Non-pigmented ciliary epithelial cell (primary cell): ENCODE data around the gene ANXA4.
"Not testable (repeated sequence)": the region's sequence is repeated elsewhere in the genome, so short reads cannot be mapped to it uniquely, and the experiment has no call there.

Source experiments
- DNase-seq: peaks from one replicate; pipeline ENCODE4 v3.0.0-alpha.2; 2010; ENCODE audit warnings: low read depth

Gene ANXA4

GRCh38 chr2:69804416-69804815 is 62.5 kb downstream of the ANXA4 start:
- no peak for DNase-seq

- no peak for DNase-seq
Observed at GRCh38 chr2:69805887-69806286, 64.0 kb downstream of the ANXA4 start.

- DNase-seq: no peak
Observed at GRCh38 chr2:69807821-69808540, 66.0 kb downstream of the ANXA4 start.

DNA sequence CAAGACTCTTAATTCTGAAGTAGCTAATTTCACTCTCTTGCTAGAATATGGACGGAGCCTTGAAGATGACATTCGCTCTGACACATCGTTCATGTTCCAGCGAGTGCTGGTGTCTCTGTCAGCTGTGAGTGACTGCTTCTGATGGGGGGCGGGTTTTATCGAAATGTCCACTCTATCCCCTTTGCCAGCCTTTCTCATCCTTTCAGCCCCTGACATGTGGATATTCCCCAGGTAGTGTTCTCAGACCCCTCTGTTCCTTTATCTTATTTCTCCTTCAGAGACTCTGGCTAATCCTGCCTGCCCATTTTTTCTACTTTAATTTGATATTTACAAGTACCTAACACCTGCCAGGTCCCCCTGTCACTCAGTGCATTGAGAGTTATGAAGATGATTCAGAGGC is 68.6 kb downstream of the ANXA4 start:
- DNase-seq: no peak

GRCh38 chr2:69811018-69811417 is 69.1 kb downstream of the ANXA4 start:
- no peak for DNase-seq

DNA sequence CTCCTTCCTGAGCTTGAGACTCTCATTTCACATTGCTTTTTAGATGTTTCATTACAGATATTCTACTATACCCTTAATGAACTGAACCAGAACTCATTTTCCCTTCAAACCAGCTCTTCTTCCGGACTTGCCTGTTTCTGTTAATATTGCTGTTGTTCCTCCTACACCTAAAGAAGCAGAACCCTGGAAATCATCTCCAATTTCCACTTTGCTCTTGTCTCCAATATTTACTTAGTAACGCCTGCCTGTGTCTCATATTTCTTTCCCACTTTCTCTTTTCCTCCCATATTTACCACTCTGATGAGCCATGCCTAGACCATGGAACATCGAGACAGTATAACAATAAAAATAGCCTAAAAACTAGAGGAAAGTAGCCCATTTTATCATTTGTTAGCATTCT is 69.7 kb downstream of the ANXA4 start:
- no peak for DNase-seq

GRCh38 chr2:69815717-69816116 is 73.8 kb downstream of the ANXA4 start:
- no peak for DNase-seq

DNA sequence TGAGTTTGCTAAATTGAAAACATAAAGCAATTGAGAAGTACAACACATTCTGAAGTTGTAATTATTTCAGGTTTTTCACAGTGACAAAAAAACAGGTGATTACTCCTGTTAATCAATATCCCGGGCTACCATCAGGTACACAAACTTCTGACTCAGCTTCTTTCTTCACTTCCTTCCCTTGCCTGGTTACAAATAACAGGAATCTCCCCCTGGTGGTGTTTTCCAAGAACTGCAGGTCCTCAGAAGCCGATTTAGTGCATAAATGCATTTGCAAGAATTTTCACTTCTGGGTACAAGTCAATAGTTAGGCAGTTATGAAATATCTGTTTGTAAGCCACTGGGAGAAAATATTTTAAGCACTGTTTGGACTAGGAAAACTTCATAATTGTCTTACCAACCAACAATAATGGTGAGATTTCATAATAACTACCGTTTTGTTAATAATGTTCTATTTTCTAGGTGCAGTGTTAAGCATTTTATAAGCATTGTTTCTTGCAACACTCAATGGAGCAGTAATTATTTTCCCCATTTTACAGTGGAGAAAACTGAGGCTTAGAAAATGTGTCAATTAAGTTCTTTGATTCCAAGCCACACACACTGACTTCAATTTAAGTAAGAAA is 75.1 kb downstream of the ANXA4 start:
- peak; percentile 66 for DNase-seq

DNA sequence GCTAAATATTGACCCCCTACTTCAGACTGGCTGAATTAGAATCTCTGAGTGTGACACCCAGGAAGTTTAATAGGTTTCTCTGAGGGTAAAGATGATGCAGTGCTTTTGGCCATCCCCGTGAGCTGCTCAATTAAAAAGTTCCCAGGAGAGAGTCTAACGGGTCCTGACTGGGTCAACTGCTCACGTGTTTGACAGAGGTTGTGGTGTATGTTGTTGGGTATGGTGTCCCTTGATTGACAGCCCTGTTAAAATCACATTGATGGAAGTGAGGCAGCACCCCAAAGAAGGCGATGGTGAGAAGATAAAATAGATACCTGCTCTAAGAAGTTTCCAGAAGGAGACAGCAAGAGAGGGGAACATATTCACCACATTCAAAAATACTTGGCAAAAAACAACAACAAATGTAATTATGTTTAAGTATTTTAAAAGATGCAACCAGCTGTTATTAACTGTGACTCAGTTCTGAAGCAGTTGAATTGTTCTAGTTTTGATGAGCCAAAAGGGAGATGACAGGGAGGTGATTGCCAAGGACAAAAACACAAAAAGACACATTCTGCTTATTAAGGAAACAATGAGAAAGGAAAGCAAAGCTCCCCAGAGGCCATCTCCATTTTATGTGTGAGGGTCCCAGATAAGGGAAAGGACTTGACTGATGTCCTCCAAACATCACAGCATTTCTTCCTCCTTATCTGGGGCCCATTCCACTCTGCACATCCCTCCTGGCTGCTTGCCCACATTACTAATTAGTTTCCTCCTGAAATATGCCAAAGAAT is 76.0 kb downstream of the ANXA4 start:
- DNase-seq: no peak

GRCh38 chr2:69827796-69828540 is 86.0 kb downstream of the ANXA4 start:
- DNase-seq: peak; percentile 6

- DNase-seq: peak; percentile 3
Observed at GRCh38 chr2:69828938-69829255, 87.0 kb downstream of the ANXA4 start.

DNA sequence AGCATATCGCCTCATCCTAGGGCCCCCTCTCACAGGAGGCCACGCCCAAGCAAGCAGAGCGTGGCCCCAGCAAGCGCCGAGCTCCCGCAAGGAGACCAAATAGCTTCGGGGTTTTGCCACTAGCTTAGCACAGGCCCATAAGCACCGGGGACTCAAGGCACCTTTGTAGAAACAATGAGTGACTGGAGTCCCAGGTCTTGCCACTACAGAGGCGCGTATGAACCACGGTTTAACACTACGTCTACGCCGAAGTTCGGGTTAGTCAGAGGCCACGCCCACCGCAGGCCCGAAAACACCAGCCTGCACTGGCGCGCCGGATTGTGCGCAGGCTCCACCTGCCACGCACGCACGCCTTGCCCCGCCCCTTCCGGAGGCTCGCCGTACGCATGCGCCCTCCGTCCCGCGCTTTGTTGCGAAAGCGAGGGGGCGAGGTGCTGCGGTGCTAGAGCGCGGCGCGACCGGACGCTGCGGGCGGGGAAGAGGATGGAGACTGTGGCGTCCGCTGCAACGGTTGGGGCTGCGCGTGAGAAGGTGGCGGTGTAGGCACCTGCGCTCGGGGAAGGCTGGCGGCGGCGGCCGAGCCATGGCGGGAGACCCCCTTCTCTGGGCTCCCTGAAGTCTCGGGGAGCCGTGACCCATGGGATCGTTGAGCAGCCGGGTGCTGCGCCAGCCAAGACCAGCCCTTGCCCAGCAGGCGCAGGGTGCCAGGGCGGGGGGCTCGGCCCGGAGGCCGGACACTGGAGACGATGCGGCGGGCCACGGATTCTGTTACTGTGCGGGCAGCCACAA is 87.5 kb downstream of the ANXA4 start, which contains the start of gene GMCL1:
GMCL1 (plus strand) TSS at position 405 of the 789 bp plus-strand sequence; CDS start at position 638, 233 bp downstream.
- peak; percentile 71 for DNase-seq

DNA sequence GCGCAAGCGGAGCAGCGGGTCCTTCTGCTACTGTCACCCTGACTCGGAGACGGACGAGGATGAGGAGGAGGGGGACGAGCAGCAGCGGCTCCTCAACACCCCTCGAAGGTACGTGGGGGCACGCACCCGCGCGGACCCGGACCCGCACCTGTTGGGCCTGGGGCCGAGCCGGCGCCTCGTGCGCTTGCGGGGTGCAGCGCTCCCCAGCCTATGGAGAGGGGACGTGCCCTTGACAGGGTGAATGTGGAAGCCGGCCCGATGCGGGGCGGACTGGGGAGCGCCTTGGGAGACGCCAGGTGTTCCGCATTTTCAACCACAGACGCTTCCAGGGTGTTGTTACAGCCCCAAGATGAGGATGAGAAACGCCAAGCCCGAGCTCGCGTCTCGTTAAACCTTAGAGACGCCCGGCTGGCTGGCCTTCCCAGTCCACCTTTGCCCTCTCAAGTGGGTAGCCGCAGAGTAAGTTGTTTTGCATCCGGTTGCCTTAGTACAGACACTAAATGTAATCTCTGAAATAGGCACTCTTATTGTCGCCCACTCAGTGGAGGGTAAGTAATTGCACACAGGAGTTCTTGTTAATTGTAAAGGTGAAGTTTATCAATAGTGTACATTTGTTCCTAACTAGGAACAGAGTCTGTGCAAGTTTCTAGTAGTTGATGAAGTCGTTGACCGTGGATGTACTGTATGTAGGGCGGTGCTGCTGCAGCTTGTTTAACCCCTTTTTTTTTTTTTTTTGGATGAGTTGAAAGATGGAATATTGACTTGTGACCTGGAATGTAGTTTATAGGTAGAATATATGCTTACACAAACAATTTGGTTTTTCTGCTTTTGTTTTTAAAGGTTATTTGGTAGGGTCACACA is 88.3 kb downstream of the ANXA4 start:
- DNase-seq: no peak

- DNase-seq: not testable (repeated sequence)
Observed at GRCh38 chr2:69830906-69831241, 88.9 kb downstream of the ANXA4 start.

DNA sequence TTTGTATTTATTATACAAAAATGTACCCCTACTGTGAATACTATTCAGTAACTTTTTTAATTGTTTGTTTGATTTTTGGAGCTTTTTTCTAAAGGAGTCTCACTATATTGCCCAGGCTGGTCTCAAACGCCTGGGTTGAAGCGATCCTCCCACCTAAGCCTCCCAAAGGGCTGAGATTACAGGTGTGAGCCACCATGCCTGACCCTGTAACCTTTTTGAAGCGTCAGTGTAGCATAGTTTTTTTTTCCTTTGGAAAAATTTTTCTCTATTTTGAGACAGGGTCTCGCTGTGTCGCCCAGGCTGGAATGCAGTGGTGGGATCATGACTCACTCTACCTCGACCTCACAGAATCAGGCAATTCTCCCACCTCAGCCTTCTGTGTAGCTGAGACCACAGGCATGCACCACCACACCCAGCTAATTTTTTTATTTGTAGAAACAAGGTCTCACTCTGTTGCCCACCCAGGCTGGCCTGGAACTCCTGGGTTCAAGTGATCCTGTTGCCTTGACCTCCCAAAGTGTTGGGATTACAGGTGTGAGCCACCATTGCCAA is 89.5 kb downstream of the ANXA4 start:
- no peak for DNase-seq

- no peak for DNase-seq
Observed at GRCh38 chr2:69833752-69834151, 91.8 kb downstream of the ANXA4 start.

DNA sequence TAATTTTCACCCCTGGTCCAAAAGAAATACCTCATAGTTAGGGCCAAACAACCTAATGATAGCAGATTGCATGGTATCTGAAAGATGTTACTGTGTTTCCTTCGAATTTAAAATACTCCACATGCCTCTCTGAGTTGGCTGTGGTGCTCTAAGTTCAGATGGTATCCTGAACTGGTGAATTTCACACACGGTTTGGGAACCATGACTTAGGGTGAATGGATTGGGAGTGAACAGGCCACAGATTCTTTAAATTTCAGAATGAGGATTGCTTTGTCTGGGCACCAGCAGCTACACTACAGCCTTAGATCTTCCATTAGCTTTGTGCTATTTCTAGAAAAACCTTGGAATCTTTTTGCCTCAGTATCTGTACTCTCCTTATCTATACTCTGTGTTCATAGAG is 93.7 kb downstream of the ANXA4 start:
- no peak for DNase-seq

DNA sequence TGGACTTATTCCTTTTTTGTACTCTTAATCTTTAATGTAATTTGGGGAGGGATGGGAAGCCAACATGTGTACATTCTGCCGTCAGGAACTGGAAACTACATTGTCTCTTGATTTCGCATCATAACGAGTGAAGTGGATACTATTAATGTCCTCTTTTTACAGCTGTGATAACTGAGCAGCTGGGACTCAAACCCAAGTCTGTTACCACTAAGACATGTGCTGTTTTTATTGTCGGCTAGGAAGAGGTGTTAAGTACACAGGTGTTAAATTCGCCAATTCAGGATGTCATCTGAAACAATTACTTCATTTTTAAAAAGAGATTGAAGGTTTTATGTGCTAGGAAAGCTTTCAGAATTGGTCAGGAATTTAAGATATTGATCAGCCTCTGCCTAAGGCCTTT is 94.4 kb downstream of the ANXA4 start:
- no peak for DNase-seq

GRCh38 chr2:69837533-69837932 is 95.6 kb downstream of the ANXA4 start:
- no peak for DNase-seq

DNA sequence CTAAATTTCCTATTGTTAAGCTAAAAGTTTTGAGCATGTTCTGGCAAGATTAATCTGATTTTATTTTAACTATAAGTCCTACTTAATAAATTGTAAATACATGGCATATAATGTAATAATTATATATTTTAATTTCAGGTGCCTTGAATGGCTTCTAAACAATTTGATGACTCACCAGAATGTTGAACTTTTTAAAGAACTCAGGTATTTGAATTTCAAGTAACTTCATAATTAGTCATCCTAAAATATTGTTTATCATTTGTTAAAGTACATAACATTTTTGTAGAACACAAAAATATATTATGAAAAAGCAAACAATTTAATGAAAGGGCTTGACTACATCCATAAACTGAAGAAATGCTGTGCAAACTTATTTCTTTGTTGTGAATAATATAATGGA is 102.1 kb downstream of the ANXA4 start:
- no peak for DNase-seq

DNA sequence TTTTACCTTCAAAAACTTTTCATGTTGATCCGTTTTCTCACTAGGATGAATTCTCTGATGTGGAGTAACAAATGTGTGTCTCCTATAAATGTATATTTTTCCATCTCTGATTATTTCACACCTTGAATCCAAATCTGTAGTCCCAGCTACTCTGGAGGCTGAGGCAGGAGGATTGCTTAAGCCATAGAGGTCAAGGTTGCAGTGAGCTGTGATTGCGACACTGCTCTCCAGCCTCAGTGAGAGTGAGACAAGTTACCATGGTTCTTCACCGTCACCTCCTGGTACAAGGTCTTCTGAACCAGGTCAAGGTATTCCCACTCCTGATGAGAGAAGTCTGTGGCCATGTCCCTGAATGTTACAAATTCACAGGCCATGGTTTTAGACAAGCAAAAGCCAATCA is 102.6 kb downstream of the ANXA4 start:
- DNase-seq: no peak
